ENCODE results near the gene CLDN20. TPM values are rescaled to one million over a fixed set of nuclear protein-coding genes. Genes with fewer than 3 reads are reported as not detected.

The CLDN20 gene
- total RNA-seq, 3 donors from 2014 or later: not detected

- ATAC-seq (no peak), DNase-seq (no peak)
- Mint-ChIP-seq H3K9me3 (no peaks in the 10 kb centered on the region), H3K4me3 (no peak overlapping the region), H3K4me1 (ENCODE audit: low read depth) (peaks cover 9% of the 10 kb centered on the region), H3K27me3 (ENCODE audit: low read depth) (no peaks in the 10 kb centered on the region), H3K36me3 (ENCODE audit: insufficient read depth) (no peaks in the 10 kb centered on the region)
Measured at GRCh38 chr6:155319902-155320301, 56.1 kb downstream of the CLDN20 start.

- H3K4me3 Mint-ChIP-seq: no peak overlapping the region
- ATAC-seq: no peak
- no peaks in the 10 kb centered on the region for H3K9me3 Mint-ChIP-seq
- peaks cover 13% of the 10 kb centered on the region for H3K4me1 Mint-ChIP-seq (ENCODE audit: low read depth)
- H3K27me3 Mint-ChIP-seq (ENCODE audit: low read depth): no peaks in the 10 kb centered on the region
- no peaks in the 10 kb centered on the region for H3K36me3 Mint-ChIP-seq (ENCODE audit: insufficient read depth)
- DNase-seq: no peak
Measured at GRCh38 chr6:155324172-155324571, 60.4 kb downstream of the CLDN20 start.

- Mint-ChIP-seq H3K36me3 (ENCODE audit: insufficient read depth) (no peaks in the 10 kb centered on the region), H3K4me3 (no peak overlapping the region), H3K9me3 (no peaks in the 10 kb centered on the region), H3K27me3 (ENCODE audit: low read depth) (no peaks in the 10 kb centered on the region), H3K4me1 (ENCODE audit: low read depth) (peaks cover 11% of the 10 kb centered on the region)
- ATAC-seq: no peak
- no peak for DNase-seq
Measured at GRCh38 chr6:155324993-155325392, 61.2 kb downstream of the CLDN20 start.

GRCh38 chr6:155325700-155326516 is 62.1 kb downstream of the CLDN20 start:
- Mint-ChIP-seq H3K9me3 (no peaks in the 10 kb centered on the region), H3K4me1 (ENCODE audit: low read depth) (peaks cover 15% of the 10 kb centered on the region), H3K27me3 (ENCODE audit: low read depth) (no peaks in the 10 kb centered on the region), H3K36me3 (ENCODE audit: insufficient read depth) (no peaks in the 10 kb centered on the region), H3K4me3 (no peak overlapping the region)
- no peak for DNase-seq
- no peak for ATAC-seq

Other genes starting within 250 kb of the CLDN20 start
- gene TFB1M, start 50.5 kb downstream of the CLDN20 start, total RNA-seq: 10 to 100 TPM; 21.8 to 41.7 (median 27.4) TPM
- gene NOX3, start 191.8 kb downstream of the CLDN20 start, total RNA-seq: not detected